Smooth muscle cell (in vitro differentiated cells): Measurements from ENCODE around the gene GABRA5. TPM values are rescaled to one million over a fixed set of nuclear protein-coding genes. Genes with fewer than 3 reads are reported as not detected.
A peak's percentile ranks its signal among the peaks of the same experiment; 100 is the strongest.
"Not testable (repeated sequence)": the region's sequence is repeated elsewhere in the genome, so short reads cannot be mapped to it uniquely, and the experiment has no call there.

Experiments
- DNase-seq: peaks from one replicate; lab custom pipeline; 2025; ENCODE audit not compliant: unreplicated experiment; lab: John Stamatoyannopoulos, UW
- H2AFZ ChIP-seq: fragments of 200-600 bp; sonication (generic); 2 replicates; pipeline ENCODE4 v1.6.0; 2016; ENCODE audit warnings: antibody characterized with exemption, low read depth, mild to moderate bottlenecking
- H3F3A ChIP-seq: fragments of 200-600 bp; sonication (generic); 2 replicates; pipeline ENCODE4 v1.6.0; 2017; ENCODE audit warnings: antibody characterized with exemption, low read depth
- H3K27ac ChIP-seq: fragments of 200-600 bp; sonication (generic); 2 replicates; pipeline ENCODE4 v1.5.1; 2016; ENCODE audit warnings: low read depth, mild to moderate bottlenecking
- H3K27me3 ChIP-seq: fragments of 200-600 bp; sonication (generic); 2 replicates; pipeline ENCODE4 v1.6.1; 2016; ENCODE audit warnings: low read depth, mild to moderate bottlenecking
- H3K36me3 ChIP-seq: fragments of 200-600 bp; sonication (generic); 2 replicates; pipeline ENCODE4 v1.5.1; 2016; ENCODE audit warnings: low read depth
- H3K4me1 ChIP-seq: fragments of 200-600 bp; sonication (generic); 2 replicates; pipeline ENCODE4 v1.5.1; 2016; ENCODE audit warnings: low read depth
- H3K4me2 ChIP-seq: fragments of 200-600 bp; sonication (generic); 2 replicates; pipeline ENCODE4 v1.6.0; 2016; ENCODE audit warnings: mild to moderate bottlenecking
- H3K4me3 ChIP-seq: fragments of 200-600 bp; sonication (generic); 2 replicates; pipeline ENCODE4 v1.5.1; 2016; ENCODE audit warnings: mild to moderate bottlenecking
- H3K79me2 ChIP-seq: fragments of 200-600 bp; sonication (generic); 2 replicates; pipeline ENCODE4 v1.6.0; 2016; ENCODE audit warnings: low read depth, mild to moderate bottlenecking
- H3K9ac ChIP-seq: fragments of 200-600 bp; sonication (generic); 2 replicates; pipeline ENCODE4 v1.6.0; 2016; ENCODE audit warnings: low read depth
- H3K9me3 ChIP-seq: fragments of 200-600 bp; sonication (generic); replicated peaks from 2 replicates; pipeline ENCODE4 v1.5.1; 2016; ENCODE audit warnings: low read depth
- H4K20me1 ChIP-seq: fragments of 200-600 bp; sonication (generic); 2 replicates; pipeline ENCODE4 v1.6.0; 2016; ENCODE audit warnings: low read depth
- WGBS: methylation state at CpG from one replicate; pipeline ENCODE4 v1.1.7; 2016; ENCODE audit warnings: low lambda C conversion rate; 5-methylcytosine and 5-hydroxymethylcytosine counted together
- polyA plus RNA-seq: library from polyadenylated mRNA; unstranded; fragments of >200 nt; fragmentation: Nextera tagmentation; extraction: Ambion mirVana; gene quantifications from 2 replicates; pipeline ENCODE4 v1.2.1, GENCODE V29; 2016
- total RNA-seq: library from RNA; depleted of rRNA; stranded (reverse); fragments of >200 nt; gene quantifications from 2 replicates; pipeline ENCODE4 v1.2.3, GENCODE V29; 2014
- TF ChIP-seq, protein P1 (sequence below): fragments of 200-600 bp; sonication (generic); IDR thresholded peaks from 2 replicates; pipeline ENCODE4 v1.5.1; 2017; ENCODE audit warnings: borderline replicate concordance, mild to moderate bottlenecking, antibody characterized with exemption; ENCODE audit not compliant: insufficient read depth, poor library complexity, severe bottlenecking

The GABRA5 gene
- 0.27 and 0.40 TPM in 2 replicates for total RNA-seq
- polyA plus RNA-seq: 0.47 TPM in 1 of 2 replicates, not detected in the other

DNA sequence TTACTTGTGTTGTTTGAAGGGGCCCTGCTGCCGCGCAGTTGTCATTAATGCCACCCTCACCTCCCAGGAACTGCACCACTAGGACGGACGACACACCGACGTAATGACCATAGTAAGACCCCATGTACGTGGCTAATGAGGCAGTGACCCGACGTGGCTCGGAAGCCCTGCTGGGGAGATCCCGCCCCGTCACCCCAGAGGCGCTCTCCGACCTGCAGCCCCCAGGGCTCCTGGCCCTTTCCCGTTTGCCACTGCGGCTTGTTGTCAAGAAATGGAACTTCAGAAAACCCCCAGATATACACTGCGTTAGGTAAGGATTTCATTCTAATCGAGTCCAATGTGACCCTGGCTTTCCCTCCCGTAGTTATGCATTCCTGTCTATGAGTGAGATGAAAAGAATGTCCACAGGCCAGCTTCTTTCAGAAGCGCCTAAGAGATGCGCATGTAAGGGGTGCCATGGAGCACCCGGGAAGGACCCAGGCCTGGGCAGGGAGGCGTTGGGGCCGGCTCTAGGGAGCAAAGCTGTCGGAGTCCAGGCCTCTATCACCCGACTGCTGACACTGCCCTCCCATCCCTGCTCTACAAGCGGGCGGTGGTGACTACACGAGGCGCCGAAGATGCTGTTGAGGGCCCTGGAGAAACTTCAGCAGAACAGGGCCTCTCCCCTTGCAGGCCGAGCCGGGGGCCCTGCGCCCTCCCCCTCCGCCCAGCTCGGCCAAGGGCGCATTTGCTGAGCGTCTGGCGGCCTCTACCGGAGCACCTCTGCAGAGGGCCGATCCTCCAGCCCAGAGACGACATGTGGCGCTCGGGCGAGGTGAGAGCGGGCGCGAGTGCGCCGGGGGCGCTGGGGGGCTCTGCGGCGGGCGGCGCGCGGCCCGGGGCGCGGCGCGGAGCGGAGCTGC lies at the start of gene GABRA5:
Gene GABRA5, plus strand, starts transcription at position 765 of the 902 bp plus-strand sequence. CDS start 2,187 bp downstream, outside the sequence.
- no peaks in the 10 kb centered on the region for H3K9me3 ChIP-seq
- no peaks in the 10 kb centered on the region for H3F3A ChIP-seq
- no peaks in the 10 kb centered on the region for H3K36me3 ChIP-seq
- no peaks in the 10 kb centered on the region for H3K4me1 ChIP-seq
- H3K4me2 ChIP-seq: peak within 1 kb of the TSS; percentile 91
- peak within 1 kb of the TSS; percentile 43 for H2AFZ ChIP-seq
- H3K79me2 ChIP-seq: no peaks in the 10 kb centered on the region
- peaks cover 57% of the 10 kb centered on the region for H3K27me3 ChIP-seq
- DNase-seq: no peak
- H4K20me1 ChIP-seq: no peaks in the 10 kb centered on the region
- TF ChIP-seq, protein P1, sequence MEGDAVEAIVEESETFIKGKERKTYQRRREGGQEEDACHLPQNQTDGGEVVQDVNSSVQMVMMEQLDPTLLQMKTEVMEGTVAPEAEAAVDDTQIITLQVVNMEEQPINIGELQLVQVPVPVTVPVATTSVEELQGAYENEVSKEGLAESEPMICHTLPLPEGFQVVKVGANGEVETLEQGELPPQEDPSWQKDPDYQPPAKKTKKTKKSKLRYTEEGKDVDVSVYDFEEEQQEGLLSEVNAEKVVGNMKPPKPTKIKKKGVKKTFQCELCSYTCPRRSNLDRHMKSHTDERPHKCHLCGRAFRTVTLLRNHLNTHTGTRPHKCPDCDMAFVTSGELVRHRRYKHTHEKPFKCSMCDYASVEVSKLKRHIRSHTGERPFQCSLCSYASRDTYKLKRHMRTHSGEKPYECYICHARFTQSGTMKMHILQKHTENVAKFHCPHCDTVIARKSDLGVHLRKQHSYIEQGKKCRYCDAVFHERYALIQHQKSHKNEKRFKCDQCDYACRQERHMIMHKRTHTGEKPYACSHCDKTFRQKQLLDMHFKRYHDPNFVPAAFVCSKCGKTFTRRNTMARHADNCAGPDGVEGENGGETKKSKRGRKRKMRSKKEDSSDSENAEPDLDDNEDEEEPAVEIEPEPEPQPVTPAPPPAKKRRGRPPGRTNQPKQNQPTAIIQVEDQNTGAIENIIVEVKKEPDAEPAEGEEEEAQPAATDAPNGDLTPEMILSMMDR: peak; percentile 34
- no peak within 1 kb of the TSS for H3K27ac ChIP-seq
- 20% methylated on average over 52 of the region's 63 CpGs for WGBS
- no peak within 1 kb of the TSS for H3K9ac ChIP-seq
- H3K4me3 ChIP-seq: peak within 1 kb of the TSS; percentile 44

DNA sequence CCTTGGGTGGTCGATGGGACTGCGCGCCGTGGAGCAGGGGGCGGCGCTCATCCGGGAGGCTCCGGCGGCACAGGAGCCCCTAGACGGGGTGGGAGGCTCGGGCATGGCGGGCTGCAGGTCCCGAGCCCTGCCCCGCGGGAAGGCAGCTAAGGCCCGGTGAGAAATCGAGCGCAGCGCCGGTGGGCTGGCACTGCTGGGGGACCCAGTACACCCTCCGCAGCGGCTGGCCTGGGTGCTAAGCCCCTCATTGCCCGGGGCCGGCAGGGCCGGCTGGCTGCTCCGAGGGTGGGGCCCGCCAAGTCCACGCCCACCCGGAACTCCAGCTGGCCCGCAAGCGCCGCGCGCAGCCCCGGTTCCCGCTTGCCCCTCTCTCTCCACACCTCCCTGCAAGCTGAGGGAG lies 35.7 kb upstream of the GABRA5 start:
- H3K4me3 ChIP-seq, H3K27me3 ChIP-seq, H4K20me1 ChIP-seq, H3K27ac ChIP-seq, H3K79me2 ChIP-seq, H3K4me1 ChIP-seq, H3F3A ChIP-seq, H3K4me2 ChIP-seq, H3K9me3 ChIP-seq, H3K9ac ChIP-seq, DNase-seq, H3K36me3 ChIP-seq, H2AFZ ChIP-seq: not testable (repeated sequence)
- 95% methylated on average over 36 of the region's 36 CpGs for WGBS

DNA sequence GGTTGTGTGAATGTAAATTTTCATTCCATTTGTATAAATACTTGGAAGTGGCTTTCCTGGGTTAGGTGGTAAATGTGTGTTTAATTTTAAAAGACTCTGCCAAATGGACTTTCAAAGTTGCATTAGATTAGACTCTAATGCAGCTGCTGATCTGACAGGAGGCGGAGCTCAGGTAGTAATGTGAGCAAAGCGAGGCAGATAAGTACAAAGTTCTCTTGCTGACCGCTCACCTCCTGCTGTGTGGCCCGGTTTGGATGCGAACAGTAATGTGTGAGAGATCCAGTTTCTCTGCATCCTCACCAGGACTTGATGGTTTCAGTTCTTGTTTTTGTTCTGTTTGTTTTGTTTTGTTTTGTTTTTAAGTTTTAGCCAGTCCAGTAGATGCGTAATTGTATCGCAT lies 34.9 kb upstream of the GABRA5 start:
- TF ChIP-seq, protein P1: no peak
- no peaks in the 10 kb centered on the region for H3F3A ChIP-seq
- WGBS: 95% methylated on average over 7 of the region's 7 CpGs
- H3K27me3 ChIP-seq: no peaks in the 10 kb centered on the region
- H3K27ac ChIP-seq: no peak overlapping the region
- H3K9me3 ChIP-seq: no peaks in the 10 kb centered on the region
- no peak overlapping the region for H3K9ac ChIP-seq
- H2AFZ ChIP-seq: no peak overlapping the region
- no peaks in the 10 kb centered on the region for H3K4me1 ChIP-seq
- H4K20me1 ChIP-seq: no peaks in the 10 kb centered on the region
- H3K36me3 ChIP-seq: no peaks in the 10 kb centered on the region
- no peak overlapping the region for H3K4me2 ChIP-seq
- no peaks in the 10 kb centered on the region for H3K79me2 ChIP-seq
- no peak overlapping the region for H3K4me3 ChIP-seq
- DNase-seq: no peak

DNA sequence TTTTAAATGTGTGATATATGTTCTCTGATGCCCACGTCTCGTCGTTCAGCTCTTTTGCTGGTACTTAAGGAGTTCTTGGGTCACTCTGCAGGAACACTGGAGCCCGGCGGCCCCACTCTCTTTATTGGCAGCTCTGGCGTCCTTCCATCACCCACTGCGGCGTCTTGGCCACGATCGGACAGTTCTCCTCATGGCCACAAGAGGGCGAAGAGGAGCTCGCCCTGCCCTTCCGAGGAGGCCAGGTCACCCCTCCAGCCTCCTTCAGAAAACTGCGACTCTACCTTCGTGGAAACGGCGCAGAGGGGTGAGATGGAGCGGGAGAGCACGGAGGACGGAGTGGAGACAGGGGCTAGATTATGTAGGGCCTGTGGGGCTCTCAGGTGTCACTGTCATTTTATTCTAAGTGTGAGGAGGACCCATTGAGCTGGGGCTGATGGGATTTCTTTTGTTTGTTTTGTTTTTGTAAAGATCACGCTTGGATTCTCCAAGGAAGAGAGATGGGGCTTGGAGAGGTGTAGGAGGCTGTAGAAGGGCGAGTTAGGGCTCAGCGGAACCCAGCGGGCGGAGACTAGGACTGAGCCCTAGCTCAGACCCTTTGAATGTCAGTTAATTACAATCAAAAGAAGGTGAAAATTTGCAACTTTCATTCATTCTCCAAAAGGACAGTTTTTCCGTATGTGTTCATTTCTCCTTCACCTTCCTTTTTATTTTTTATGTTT lies 28.0 kb upstream of the GABRA5 start:
- no peak overlapping the region for H3K4me3 ChIP-seq
- no peak overlapping the region for H2AFZ ChIP-seq
- no peaks in the 10 kb centered on the region for H3K9me3 ChIP-seq
- H3F3A ChIP-seq: no peaks in the 10 kb centered on the region
- no peaks in the 10 kb centered on the region for H3K4me1 ChIP-seq
- H3K27me3 ChIP-seq: no peaks in the 10 kb centered on the region
- H3K36me3 ChIP-seq: no peaks in the 10 kb centered on the region
- no peaks in the 10 kb centered on the region for H3K79me2 ChIP-seq
- peak overlapping the region; percentile 48 for H3K4me2 ChIP-seq
- no peaks in the 10 kb centered on the region for H4K20me1 ChIP-seq
- WGBS: 50% methylated on average over 26 of the region's 26 CpGs
- H3K9ac ChIP-seq: no peak overlapping the region
- DNase-seq: no peak
- TF ChIP-seq, protein P1: peak; percentile 55
- no peak overlapping the region for H3K27ac ChIP-seq
